Panc1 (cell line): ENCODE measurements around the gene DDA1. TPM values are rescaled to one million over a fixed set of nuclear protein-coding genes. Genes with fewer than 3 reads are reported as not detected.

Experiments
- ATAC-seq: fragments of 200-7000 bp; cut with Tn5 transposase; 2 replicates; pipeline ENCODE4 v1.9.1; 2020; ENCODE audit warnings: mild to moderate bottlenecking, moderate library complexity
- BruUV-seq: library from RNA; stranded (reverse); fragments of 400-500 nt; replicated peaks from 2 replicates; lab custom pipeline; 2021; lab: Mats Ljungman, UMichigan
- CTCF ChIA-PET: fragments of 300-600 bp; sonication (Branson Sonifier 250); formaldehyde crosslinking; loops from one replicate; lab custom pipeline; 2022; ENCODE audit warnings: antibody characterized with exemption; lab: Charles Lee
- POLR2A ChIA-PET: fragments of 300-600 bp; sonication (Branson Sonifier 250); formaldehyde crosslinking; loops from one replicate; lab custom pipeline; 2022; ENCODE audit warnings: antibody characterized with exemption; lab: Charles Lee
- DNase-seq: peaks from one replicate; pipeline ENCODE4 v3.0.0-alpha.2; 2010; ENCODE audit warnings: low read depth, low spot score
- H3K27ac ChIP-seq: 2 replicates; pipeline ENCODE4 v1.5.1; 2011; ENCODE audit warnings: mild to moderate bottlenecking, low read length, inconsistent platforms
- H3K27me3 ChIP-seq: fragments of 200-500 bp; sonication (Bioruptor generic); 2 replicates; pipeline ENCODE4 v1.6.0; 2014; ENCODE audit warnings: low read length, inconsistent platforms; ENCODE audit not compliant: control insufficient read depth, insufficient read depth
- H3K36me3 ChIP-seq: fragments of 200-500 bp; sonication (Bioruptor generic); 2 replicates; pipeline ENCODE4 v1.5.1; 2014; ENCODE audit warnings: inconsistent platforms, mild to moderate bottlenecking, low read length, moderate library complexity; ENCODE audit not compliant: control insufficient read depth, insufficient read depth
- H3K4me1 ChIP-seq: 2 replicates; pipeline ENCODE4 v1.5.1; 2011; ENCODE audit warnings: inconsistent platforms, mild to moderate bottlenecking, low read length, moderate library complexity; ENCODE audit not compliant: control insufficient read depth, insufficient read depth
- H3K4me3 ChIP-seq, 2 experiments: 2 replicates each; pipeline ENCODE4 v1.5.1; 2011 to 2012; ENCODE audit warnings: low read depth in 2 of 2, low read length in 2 of 2, mild to moderate bottlenecking in 2 of 2, inconsistent platforms in 1 of 2, moderate library complexity in 1 of 2
- H3K9me3 ChIP-seq: fragments of 200-500 bp; sonication (Bioruptor generic); 2 replicates; pipeline ENCODE4 v1.5.1; 2014; ENCODE audit warnings: low read depth, mild to moderate bottlenecking, inconsistent platforms, low read length, moderate library complexity; ENCODE audit not compliant: control insufficient read depth, insufficient read depth
- CTCF ChIP-seq: fragments of 450-650 bp; IDR thresholded peaks from 2 replicates; pipeline ENCODE4 v1.5.1; 2017; ENCODE audit warnings: mild to moderate bottlenecking
- POLR2AphosphoS5 ChIP-seq: IDR thresholded peaks from 2 replicates; pipeline ENCODE4 v1.6.1; 2012; ENCODE audit warnings: mild to moderate bottlenecking, low read depth, low read length, moderate library complexity
- REST ChIP-seq, 2 experiments: IDR thresholded peaks; 2 replicates each; pipeline ENCODE4 v1.6.1; 2011 to 2012; ENCODE audit warnings: low read depth in 2 of 2, control low read depth in 1 of 2, low read length in 1 of 2, mild to moderate bottlenecking in 1 of 2, moderate library complexity in 1 of 2; ENCODE audit not compliant: insufficient read depth in 1 of 2
- SIN3A ChIP-seq: IDR thresholded peaks from 2 replicates; pipeline ENCODE4 v1.6.1; 2012; ENCODE audit warnings: low read depth, mild to moderate bottlenecking, low read length, moderate library complexity, borderline replicate concordance; ENCODE audit not compliant: insufficient read depth
- TCF7L2 ChIP-seq: IDR thresholded peaks from 2 replicates; pipeline ENCODE4 v1.6.1; 2011; ENCODE audit warnings: mild to moderate bottlenecking, low read depth, low read length, inconsistent platforms
- in situ Hi-C: cut with HindIII; loops from 2 replicates; pipeline ENCODE4 v1.10.0; 2016; ENCODE audit warnings: low sequenced_read_pairs, low pct_unique_long_range_greater_than_20kb
- intact Hi-C: fragments of 100-400 bp; cut with micrococcal nuclease; formaldehyde crosslinking; loops from one replicate; pipeline ENCODE4 v1.10.0; 2022; ENCODE audit not compliant: unreplicated experiment
- total RNA-seq: library from RNA; stranded (reverse); gene quantifications from one replicate; pipeline ENCODE4 v1.2.1, GENCODE V29; 2021; ENCODE audit not compliant: unreplicated experiment

DDA1 gene
- total RNA-seq, 1 experiment from 2014 or later, result 56.0 TPM

- intact Hi-C loops (no loop called here), in situ Hi-C loops (no loop called here)
- H3K4me1 ChIP-seq, result no peaks in the 10 kb centered on the region
- H3K9me3 ChIP-seq, result no peaks in the 10 kb centered on the region
- TF ChIP-seq SIN3A (no peak), TCF7L2 (no peak), POLR2AphosphoS5 (no peak), CTCF (no peak), REST (IDR thresholded peaks at IDR 0.05; ENCODE audit: insufficient read depth in 1 of 2, low read depth in 2 of 2, low read length in 1 of 2) (no peak)
- no peak overlapping the region for H3K4me3 ChIP-seq
- ATAC-seq (no peak), DNase-seq (no peak)
- POLR2A ChIA-PET, result no interaction called here
- no peaks in the 10 kb centered on the region; the same call in 1 of the 2 replicates for H3K36me3 ChIP-seq
- CTCF ChIA-PET, result no interaction called here
- no peaks in the 10 kb centered on the region for H3K27me3 ChIP-seq
- no peak overlapping the region for H3K27ac ChIP-seq
- no TSS peak for BruUV-seq
These were observed 15.2 kb downstream of the DDA1 start for GRCh38 chr19:17324357-17325114.

- CTCF ChIA-PET, result no interaction called here
- no peak for DNase-seq
- no peak overlapping the region for H3K4me3 ChIP-seq
- intact Hi-C loops, result no loop called here
- no peaks in the 10 kb centered on the region for H3K9me3 ChIP-seq
- BruUV-seq, result no TSS peak
- no peaks in the 10 kb centered on the region for H3K4me1 ChIP-seq
- ATAC-seq, result no peak
- no peaks in the 10 kb centered on the region; the same call in 1 of the 2 replicates for H3K36me3 ChIP-seq
- POLR2A ChIA-PET, result no interaction called here
- TF ChIP-seq REST (IDR thresholded peaks at IDR 0.05; ENCODE audit: insufficient read depth in 1 of 2, low read depth in 2 of 2, low read length in 1 of 2) (no peak), POLR2AphosphoS5 (no peak), SIN3A (no peak), TCF7L2 (no peak), CTCF (no peak)
- in situ Hi-C loops, result no loop called here
- H3K27ac ChIP-seq, result no peak overlapping the region
- no peaks in the 10 kb centered on the region for H3K27me3 ChIP-seq
These were observed 15.8 kb downstream of the DDA1 start for GRCh38 chr19:17325133-17325532.
